HG03175 (cell line): ENCODE results near the gene CIROP.
A peak's percentile ranks its signal among the peaks of the same experiment; 100 is the strongest.

Source experiments
- ATAC-seq: cut with Tn5 transposase; IDR thresholded peaks from one replicate; pipeline ENCODE4 v1.9.1; 2021; ENCODE audit warnings: mild to moderate bottlenecking, moderate library complexity; ENCODE audit not compliant: unreplicated experiment

CIROP gene

GRCh38 chr14:23130871-23131270 is 26.1 kb upstream of the CIROP start:
- no peak for ATAC-seq

GRCh38 chr14:23129759-23130316 is 25.0 kb upstream of the CIROP start:
- no peak for ATAC-seq

- no peak for ATAC-seq
Measured at GRCh38 chr14:23128969-23129758, 24.4 kb upstream of the CIROP start.

- ATAC-seq, result no peak
Measured at GRCh38 chr14:23127861-23128260, 23.1 kb upstream of the CIROP start.

- ATAC-seq, result no peak
Measured at GRCh38 chr14:23126548-23127278, 21.9 kb upstream of the CIROP start.

GRCh38 chr14:23125933-23126524 is 21.2 kb upstream of the CIROP start:
- ATAC-seq, result no peak

GRCh38 chr14:23125011-23125410 is 20.2 kb upstream of the CIROP start:
- ATAC-seq, result no peak

GRCh38 chr14:23124337-23124954 is 19.7 kb upstream of the CIROP start:
- no peak for ATAC-seq

GRCh38 chr14:23123419-23123818 is 18.6 kb upstream of the CIROP start:
- no peak for ATAC-seq

GRCh38 chr14:23122086-23122485 is 17.3 kb upstream of the CIROP start:
- no peak for ATAC-seq

GRCh38 chr14:23121361-23121771 is 16.6 kb upstream of the CIROP start:
- ATAC-seq, result peak; percentile 47

GRCh38 chr14:23120541-23121251 is 15.9 kb upstream of the CIROP start:
- ATAC-seq, result peak; percentile 73

- no peak for ATAC-seq
Measured at GRCh38 chr14:23119363-23120327, 14.9 kb upstream of the CIROP start.

- ATAC-seq, result no peak
Measured at GRCh38 chr14:23118506-23119362, 13.9 kb upstream of the CIROP start, which contains the start of gene CEBPE. TSS of gene CEBPE (minus strand) at chr14:23119255. CDS start at chr14:23119091, 164 bp downstream.

GRCh38 chr14:23117371-23118020 is 12.7 kb upstream of the CIROP start:
- no peak for ATAC-seq

GRCh38 chr14:23115918-23116317 is 11.1 kb upstream of the CIROP start:
- no peak for ATAC-seq

GRCh38 chr14:23115039-23115731 is 10.4 kb upstream of the CIROP start:
- no peak for ATAC-seq
